H1 (cell line): Measurements from ENCODE around the gene KCNC1. TPM values are rescaled to one million over a fixed set of nuclear protein-coding genes. Genes with fewer than 3 reads are reported as not detected.

Experiments used
- CTCF ChIA-PET: fragments of 300-600 bp; sonication (Branson Sonifier 250); formaldehyde crosslinking; loops from one replicate; lab custom pipeline; 2021; ENCODE audit not compliant: partially characterized antibody; lab: Charles Lee
- POLR2A ChIA-PET: fragments of 300-600 bp; sonication (Branson Sonifier 250); formaldehyde crosslinking; loops from one replicate; lab custom pipeline; 2021; ENCODE audit warnings: inconsistent platforms; ENCODE audit not compliant: partially characterized antibody; lab: Charles Lee
- DNase-seq, 2 experiments: peaks; one replicate each; pipeline versions ENCODE4 v3.0.0 to v3.0.0-alpha.2; 2010 to 2022; ENCODE audit warnings: low spot score in 2 of 2, low read depth in 1 of 2, mixed read lengths in 1 of 2
- FAIRE-seq: peaks from 2 replicates; lab custom pipeline; 2011; peaks lifted over from hg19 to GRCh38; lab: Jason Lieb, UNC
- H2AFZ ChIP-seq: 2 replicates; pipeline ENCODE4 v1.8.1; 2012; ENCODE audit warnings: low read length, inconsistent platforms
- H2AK5ac ChIP-seq: 2 replicates; pipeline ENCODE4 v1.6.1; 2013; ENCODE audit warnings: low read depth, low read length
- H2BK120ac ChIP-seq: replicated peaks from 2 replicates; pipeline ENCODE3; 2013; ENCODE audit warnings: low read depth, low read length, inconsistent platforms
- H2BK12ac ChIP-seq: 2 replicates; pipeline ENCODE4 v1.6.1; 2013; ENCODE audit warnings: low read depth, low read length
- H2BK15ac ChIP-seq: 2 replicates; pipeline ENCODE4 v1.6.1; 2013; ENCODE audit warnings: low read length
- H2BK20ac ChIP-seq: 2 replicates; pipeline ENCODE4 v1.6.1; 2013; ENCODE audit warnings: low read length
- H2BK5ac ChIP-seq: 2 replicates; pipeline ENCODE4 v1.6.1; 2013; ENCODE audit warnings: low read depth, low read length
- H3K14ac ChIP-seq: 2 replicates; pipeline ENCODE4 v1.6.1; 2013; ENCODE audit warnings: inconsistent platforms; ENCODE audit not compliant: insufficient read length
- H3K18ac ChIP-seq: 2 replicates; pipeline ENCODE4 v1.6.1; 2013; ENCODE audit warnings: low read length; ENCODE audit errors: extremely low read depth
- H3K23ac ChIP-seq: 2 replicates; pipeline ENCODE4 v1.6.1; 2013; ENCODE audit warnings: inconsistent platforms; ENCODE audit not compliant: insufficient read length
- H3K23me2 ChIP-seq: 2 replicates; pipeline ENCODE4 v1.6.1; 2013; ENCODE audit warnings: low read depth, low read length
- H3K27ac ChIP-seq: 2 replicates; pipeline ENCODE4 v1.6.1; 2011; ENCODE audit warnings: low read depth, low read length, inconsistent platforms
- H3K27me3 ChIP-seq, 4 experiments: replicated peaks in 1 of 4; 1 replicate in 1 of 4; 2 replicates in 3 of 4; pipeline versions ENCODE4 v1.6.1 to v1.8.1; 2011 to 2013; ENCODE audit warnings: low read length in 3 of 4, mild to moderate bottlenecking in 3 of 4, inconsistent platforms in 2 of 4, mixed read lengths in 2 of 4, moderate library complexity in 1 of 4; ENCODE audit not compliant: control insufficient read depth in 3 of 4, insufficient read depth in 3 of 4; ENCODE audit errors: extremely low read depth in 1 of 4
- H3K36me3 ChIP-seq, 4 experiments: 2 replicates each; pipeline versions ENCODE4 v1.6.1 to v1.8.1; 2011 to 2013; ENCODE audit warnings: mild to moderate bottlenecking in 4 of 4, low read length in 3 of 4, moderate library complexity in 2 of 4, control low read depth in 1 of 4, inconsistent platforms in 1 of 4; ENCODE audit not compliant: insufficient read depth in 4 of 4, control insufficient read depth in 2 of 4
- H3K4ac ChIP-seq: replicated peaks from 2 replicates; pipeline ENCODE3; 2013; ENCODE audit warnings: low read length, low read depth, mixed read lengths, inconsistent platforms; ENCODE audit not compliant: insufficient read length
- H3K4me1 ChIP-seq, 4 experiments: replicated peaks in 1 of 4; 1 replicate in 1 of 4; 2 replicates in 3 of 4; pipeline versions ENCODE4 v1.6.1 to v1.8.1; 2011 to 2013; ENCODE audit warnings: low read length in 3 of 4, inconsistent platforms in 2 of 4, mixed read lengths in 1 of 4; ENCODE audit not compliant: insufficient read depth in 4 of 4, control insufficient read depth in 3 of 4
- H3K4me2 ChIP-seq, 2 experiments: 2 replicates each; pipeline versions ENCODE4 v1.6.1 to v1.8.1; 2011 to 2013; ENCODE audit warnings: low read depth in 2 of 2, low read length in 2 of 2, control low read depth in 1 of 2, inconsistent platforms in 1 of 2, mild to moderate bottlenecking in 1 of 2; ENCODE audit not compliant: insufficient read depth in 1 of 2
- H3K4me3 ChIP-seq, 4 experiments: fragments of 200-600, 300-600 bp in 1 of 4; sonication (generic), shearing (Covaris generic), sonication (Bioruptor Twin) in 1 of 4; 2 replicates each; pipeline versions ENCODE4 v1.5.1 to v1.8.1; 2011 to 2016; ENCODE audit warnings: low read length in 4 of 4, low read depth in 3 of 4, control low read depth in 2 of 4, inconsistent platforms in 2 of 4, mild to moderate bottlenecking in 2 of 4, mixed read lengths in 1 of 4, moderate library complexity in 1 of 4; ENCODE audit not compliant: insufficient read depth in 2 of 4; ENCODE audit errors: extremely low read depth in 1 of 4
- H3K56ac ChIP-seq: replicated peaks from 2 replicates; pipeline ENCODE3; 2013; ENCODE audit warnings: low read depth, mild to moderate bottlenecking, mixed read lengths, low read length, inconsistent platforms; ENCODE audit not compliant: insufficient read length
- H3K79me1 ChIP-seq: 2 replicates; pipeline ENCODE4 v1.6.1; 2013; ENCODE audit warnings: low read depth, low read length, control low read depth
- H3K79me2 ChIP-seq, 2 experiments: 2 replicates each; pipeline versions ENCODE4 v1.6.1 to v1.8.1; 2012 to 2013; ENCODE audit warnings: low read length in 2 of 2, mild to moderate bottlenecking in 2 of 2, inconsistent platforms in 1 of 2; ENCODE audit not compliant: insufficient read depth in 2 of 2, control insufficient read depth in 1 of 2
- H3K9ac ChIP-seq, 4 experiments: replicated peaks in 1 of 4; 1 replicate in 1 of 4; 2 replicates in 3 of 4; pipeline versions ENCODE4 v1.6.1 to v1.8.1; 2011 to 2013; ENCODE audit warnings: low read depth in 3 of 4, low read length in 3 of 4, control low read depth in 2 of 4, mild to moderate bottlenecking in 2 of 4, moderate library complexity in 2 of 4, inconsistent platforms in 1 of 4; ENCODE audit errors: extremely low read depth in 1 of 4
- H3K9me3 ChIP-seq, 2 experiments: 2 replicates each; pipeline versions ENCODE4 v1.6.1 to v1.8.1; 2012 to 2013; ENCODE audit warnings: mild to moderate bottlenecking in 2 of 2, moderate library complexity in 2 of 2, control low read depth in 1 of 2, inconsistent platforms in 1 of 2, low read depth in 1 of 2, low read length in 1 of 2, mixed read lengths in 1 of 2; ENCODE audit not compliant: insufficient read depth in 2 of 2
- H4K20me1 ChIP-seq, 2 experiments: replicated peaks in 1 of 2; 2 replicates each; pipeline versions ENCODE3 to v1.8.1; 2011 to 2013; ENCODE audit warnings: inconsistent platforms in 2 of 2, low read length in 2 of 2, mild to moderate bottlenecking in 1 of 2; ENCODE audit not compliant: insufficient read depth in 2 of 2, control insufficient read depth in 1 of 2
- H4K5ac ChIP-seq: 2 replicates; pipeline ENCODE4 v1.6.1; 2013; ENCODE audit warnings: low read length, low read depth, mixed read lengths, inconsistent platforms; ENCODE audit not compliant: insufficient read length
- H4K8ac ChIP-seq: 2 replicates; pipeline ENCODE4 v1.8.0; 2013; ENCODE audit warnings: mild to moderate bottlenecking, moderate library complexity, low read length, inconsistent platforms; ENCODE audit not compliant: insufficient read depth; ENCODE audit errors: extremely low read depth
- H4K91ac ChIP-seq: replicated peaks from 2 replicates; pipeline ENCODE3; 2013; ENCODE audit warnings: low read length, mixed read lengths, inconsistent platforms; ENCODE audit not compliant: insufficient read length
- CTBP2 ChIP-seq: IDR thresholded peaks from 2 replicates; pipeline ENCODE4 v1.7.0; 2011; ENCODE audit warnings: borderline replicate concordance, mild to moderate bottlenecking, moderate library complexity, mixed read lengths, low read length; ENCODE audit not compliant: insufficient read depth, insufficient read length
- KDM5A ChIP-seq: fragments of 200-600 bp; IDR thresholded peaks from 2 replicates; pipeline ENCODE4 v1.7.1; 2012; ENCODE audit warnings: mild to moderate bottlenecking, low read length, inconsistent platforms, mixed read lengths
- NRF1 ChIP-seq: IDR thresholded peaks from 2 replicates; pipeline ENCODE4 v1.6.1; 2011; ENCODE audit warnings: mild to moderate bottlenecking, low read depth, low read length, improper control_type of control experiment
- RBBP5 ChIP-seq: IDR thresholded peaks from 2 replicates; pipeline ENCODE4 v1.7.1; 2012; ENCODE audit warnings: low read depth, mild to moderate bottlenecking, inconsistent platforms, low read length, moderate library complexity, borderline replicate concordance
- RNF2 ChIP-seq: fragments of 200-900, 300-1000 bp; sonication (generic); IDR thresholded peaks from 2 replicates; pipeline ENCODE4 v1.7.1; 2016; ENCODE audit warnings: borderline replicate concordance, low read depth, mild to moderate bottlenecking, antibody characterized with exemption, low read length; ENCODE audit not compliant: poor library complexity, severe bottlenecking; ENCODE audit errors: missing control alignments
- SP4 ChIP-seq: IDR thresholded peaks from 2 replicates; pipeline ENCODE4 v1.6.1; 2012; ENCODE audit warnings: low read length, inconsistent platforms
- SUZ12 ChIP-seq: fragments of 200-600 bp; sonication (generic); IDR thresholded peaks from 2 replicates; pipeline ENCODE4 v1.6.1; 2012; ENCODE audit warnings: mild to moderate bottlenecking, inconsistent platforms, low read length, moderate library complexity, mixed read lengths
- TAF1 ChIP-seq: IDR thresholded peaks from 2 replicates; pipeline ENCODE4 v1.6.1; 2011; ENCODE audit warnings: mild to moderate bottlenecking, low read depth, low read length
- TBP ChIP-seq: IDR thresholded peaks from 2 replicates; pipeline ENCODE4 v1.6.1; 2011; ENCODE audit warnings: low read depth, low read length, improper control_type of control experiment
- whole genome bisulfite sequencing, 2 experiments: shearing (Covaris generic) in 1 of 2; methylation state at CpG; one replicate each; pipeline versions ENCODE4 v1.1.6 to v1.1.7; 2013 to 2015; ENCODE audit warnings: low lambda C conversion rate in 2 of 2, mixed read lengths in 2 of 2, inconsistent platforms in 1 of 2, low coverage in 1 of 2, missing lambda C conversion rate in 1 of 2; ENCODE audit not compliant: insufficient replicate concordance in 2 of 2, insufficient coverage in 1 of 2, insufficient read length in 1 of 2; ENCODE audit errors: extremely low coverage in 1 of 2, missing lambda C conversion rate in 1 of 2; 5-methylcytosine and 5-hydroxymethylcytosine counted together
- polyA plus RNA-seq, 7 experiments: library from polyadenylated mRNA; depleted of rRNA in 3 of 7; stranded (reverse) in 5 of 7; unstranded in 2 of 7; fragments of >200 nt in 5 of 7; fragments of 200-250 nt in 2 of 7; gene quantifications; 1 replicate in 5 of 7; 2 replicates in 1 of 7; 4 replicates in 1 of 7; pipeline versions ENCODE4 v1.2.1 to v1.2.3, GENCODE V29; 2011 to 2013; ENCODE audit warnings: missing spikeins in 2 of 7, mixed read lengths in 2 of 7
- total RNA-seq: library from RNA; stranded (reverse); fragmentation: NEBNext Ultra II Directional; extraction: Animal tissue kit (Norgen Biotek cat#: 25700); gene quantifications from 2 replicates; pipeline ENCODE4 v1.2.1, GENCODE V29; 2021

Gene KCNC1
- total and polyA plus RNA-seq, 2 of the 8 experiments (the other 6 are each of a cell fraction or from before 2014, with no cell fraction given): 0.11 to 0.26 TPM

- Histone ChIP-seq H2BK5ac (no peak overlapping the region), H3K79me2 (no peaks in the 10 kb centered on the region), H3K27ac (no peak overlapping the region), H3K36me3 (no peaks in the 10 kb centered on the region), H3K23me2 (no peaks in the 10 kb centered on the region), H4K20me1 (peaks cover 0 to 2% of the 10 kb centered on the region in 2 experiments), H2AK5ac (no peak overlapping the region), H3K9me3 (no peaks in the 10 kb centered on the region), H2BK12ac (no peak overlapping the region), H3K4me3 (no peak overlapping the region), H2BK120ac (no peak overlapping the region), H4K8ac (no peak overlapping the region), H3K4ac (no peak overlapping the region), H3K56ac (no peak overlapping the region), H3K23ac (no peak overlapping the region), H3K4me2 (no peak overlapping the region), H2AFZ (no peak overlapping the region), H3K79me1 (no peaks in the 10 kb centered on the region), H2BK20ac (no peak overlapping the region), H3K14ac (no peak overlapping the region), H3K27me3 (no peaks in the 10 kb centered on the region), H3K4me1 (no peaks in the 10 kb centered on the region), H3K9ac (no peak overlapping the region), H4K5ac (no peak overlapping the region), H4K91ac (no peak overlapping the region), H2BK15ac (no peak overlapping the region), H3K18ac (no peak overlapping the region)
- no peak for DNase-seq
- TF ChIP-seq RNF2 (no peak), SUZ12 (no peak), NRF1 (no peak), RBBP5 (no peak), KDM5A (no peak), TAF1 (no peak), TBP (no peak), CTBP2 (no peak), SP4 (no peak)
- POLR2A ChIA-PET: no interaction called here
- WGBS, 2 experiments: 95% methylated on average over 38 of the region's 40 CpGs; no CpG with 5 or more reads in 1 of the 2 experiments
- CTCF ChIA-PET: interaction anchor here (0.6 to 3.1 kb wide), 17 partner anchors 8 to 208 kb away, joined by 3 to 14 read pairs (median 3); no protein-coding TSS in a partner anchor
- no peak for FAIRE-seq
Observed at GRCh38 chr11:17778956-17779860, 44.6 kb downstream of the KCNC1 start.
